GM23338 (cell line): ENCODE measurements around the gene MYH10. TPM values are rescaled to one million over a fixed set of nuclear protein-coding genes. Genes with fewer than 3 reads are reported as not detected.

Experiments used
- ATAC-seq: fragments of 200-7000 bp; cut with Tn5 transposase; 3 replicates; pipeline ENCODE4 v1.9.1; 2020
- DNase-seq: peaks from one replicate; pipeline ENCODE4 v3.0.0-alpha.2; 2015; ENCODE audit warnings: low spot score
- H2AFZ ChIP-seq: fragments of 200-600 bp; sonication (generic); 2 replicates; pipeline ENCODE4 v1.8.0; 2016; ENCODE audit warnings: antibody characterized with exemption, mild to moderate bottlenecking, moderate library complexity
- H3F3A ChIP-seq: fragments of 200-600 bp; sonication (generic); replicated peaks from 2 replicates; pipeline ENCODE4 v1.8.0; 2017; ENCODE audit warnings: antibody characterized with exemption, mixed run types, low read depth
- H3K27ac ChIP-seq: fragments of 200-600 bp; sonication (generic); 2 replicates; pipeline ENCODE4 v1.6.1; 2016; ENCODE audit warnings: low read depth
- H3K27me3 ChIP-seq: fragments of 200-600 bp; sonication (generic); 2 replicates; pipeline ENCODE4 v1.8.0; 2016; ENCODE audit warnings: mild to moderate bottlenecking, mixed run types, moderate library complexity; ENCODE audit not compliant: insufficient read depth
- H3K36me3 ChIP-seq: fragments of 200-600 bp; sonication (generic); 2 replicates; pipeline ENCODE4 v1.8.0; 2016; ENCODE audit warnings: mild to moderate bottlenecking; ENCODE audit not compliant: insufficient read depth
- H3K4me1 ChIP-seq: fragments of 200-600 bp; sonication (generic); 2 replicates; pipeline ENCODE4 v1.8.0; 2016; ENCODE audit warnings: mild to moderate bottlenecking, moderate library complexity; ENCODE audit not compliant: insufficient read depth
- H3K4me2 ChIP-seq: fragments of 200-600 bp; sonication (generic); 2 replicates; pipeline ENCODE4 v1.7.1; 2017; ENCODE audit warnings: mixed run types
- H3K4me3 ChIP-seq: fragments of 200-600 bp; sonication (generic); 2 replicates; pipeline ENCODE4 v1.6.1; 2016; ENCODE audit warnings: mixed run types
- H3K79me2 ChIP-seq: fragments of 200-600 bp; sonication (generic); replicated peaks from 2 replicates; pipeline ENCODE4 v1.8.0; 2017; ENCODE audit warnings: mild to moderate bottlenecking; ENCODE audit not compliant: insufficient read depth
- H3K9me2 ChIP-seq: fragments of 200-600 bp; sonication (generic); 2 replicates; pipeline ENCODE4 v1.8.0; 2017; ENCODE audit not compliant: insufficient read depth
- H4K20me1 ChIP-seq: fragments of 200-600 bp; sonication (generic); replicated peaks from 2 replicates; pipeline ENCODE4 v1.8.0; 2017; ENCODE audit warnings: mild to moderate bottlenecking; ENCODE audit not compliant: insufficient read depth
- H3K27ac Mint-ChIP-seq: 2 replicates; pipeline ENCODE4 v1.8.0; 2020; ENCODE audit warnings: inconsistent platforms, mild to moderate bottlenecking, moderate library complexity, mixed read lengths
- H3K27me3 Mint-ChIP-seq: 3 replicates; pipeline ENCODE4 v1.8.0; 2022; ENCODE audit warnings: low read depth, mild to moderate bottlenecking, moderate library complexity, mixed read lengths, inconsistent platforms; ENCODE audit not compliant: insufficient read depth, poor library complexity
- H3K36me3 Mint-ChIP-seq: 3 replicates; pipeline ENCODE4 v1.8.0; 2021; ENCODE audit warnings: low read depth, mild to moderate bottlenecking, inconsistent platforms, moderate library complexity, mixed read lengths
- H3K4me1 Mint-ChIP-seq: 3 replicates; pipeline ENCODE4 v1.8.0; 2020; ENCODE audit warnings: mild to moderate bottlenecking, inconsistent platforms, mixed read lengths
- H3K4me3 Mint-ChIP-seq: 3 replicates; pipeline ENCODE4 v1.8.0; 2021; ENCODE audit warnings: moderate library complexity, mild to moderate bottlenecking, inconsistent platforms, mixed read lengths
- H3K9me3 Mint-ChIP-seq: 3 replicates; pipeline ENCODE4 v1.8.0; 2020; ENCODE audit warnings: moderate library complexity, mild to moderate bottlenecking, inconsistent platforms, mixed read lengths
- EZH2 ChIP-seq: fragments of 200-600 bp; sonication (generic); IDR thresholded peaks from one replicate; pipeline ENCODE4 v1.8.0; 2017; ENCODE audit warnings: antibody characterized with exemption, mild to moderate bottlenecking, low read depth; ENCODE audit not compliant: unreplicated experiment
- EZH2phosphoT487 ChIP-seq: fragments of 200-600 bp; sonication (generic); IDR thresholded peaks from one replicate; pipeline ENCODE4 v1.8.1; 2018; ENCODE audit warnings: antibody characterized with exemption; ENCODE audit not compliant: unreplicated experiment
- JUNB ChIP-seq: IDR thresholded peaks from one replicate; pipeline ENCODE4 v1.6.1; 2016; ENCODE audit warnings: antibody characterized with exemption; ENCODE audit not compliant: unreplicated experiment
- POLR2AphosphoS5 ChIP-seq: IDR thresholded peaks from 2 replicates; pipeline ENCODE4 v1.6.1; 2016; ENCODE audit warnings: antibody characterized with exemption, low read depth
- STAT1 ChIP-seq: IDR thresholded peaks from one replicate; pipeline ENCODE4 v1.6.1; 2016; ENCODE audit warnings: antibody characterized with exemption; ENCODE audit not compliant: unreplicated experiment
- polyA plus RNA-seq: library from polyadenylated mRNA; unstranded; fragments of >200 nt; fragmentation: Nextera tagmentation; extraction: Ambion mirVana; gene quantifications from 2 replicates; pipeline ENCODE4 v1.2.1, GENCODE V29; 2016
- total RNA-seq: library from RNA; depleted of rRNA; stranded (reverse); fragments of >200 nt; shearing (Covaris generic); gene quantifications from 2 replicates; pipeline ENCODE4 v1.2.3, GENCODE V29; 2014
- TF ChIP-seq, protein P1 (sequence below): IDR thresholded peaks from one replicate; pipeline ENCODE4 v1.6.1; 2018; ENCODE audit warnings: antibody characterized with exemption; ENCODE audit not compliant: unreplicated experiment
- TF ChIP-seq, protein P2 (sequence below): fragments of 250-450 bp; sonication (Bioruptor Pico); IDR thresholded peaks from 2 replicates; pipeline ENCODE4 v1.5.0; 2020; ENCODE audit warnings: mild to moderate bottlenecking, moderate library complexity
- TF ChIP-seq, protein P3 (sequence below), 2 experiments: fragments of 200-600 bp in 1 of 2; sonication (generic) in 1 of 2; conservative IDR thresholded peaks; 2 replicates each; pipeline versions ENCODE4 v1.5.1 to v1.6.1; 2016 to 2017; ENCODE audit warnings: antibody characterized with exemption in 2 of 2, low read depth in 2 of 2, mild to moderate bottlenecking in 2 of 2, moderate library complexity in 1 of 2

MYH10 gene
- total and polyA plus RNA-seq, 2 experiments from 2014 or later: 89.5 to 230 TPM

DNA sequence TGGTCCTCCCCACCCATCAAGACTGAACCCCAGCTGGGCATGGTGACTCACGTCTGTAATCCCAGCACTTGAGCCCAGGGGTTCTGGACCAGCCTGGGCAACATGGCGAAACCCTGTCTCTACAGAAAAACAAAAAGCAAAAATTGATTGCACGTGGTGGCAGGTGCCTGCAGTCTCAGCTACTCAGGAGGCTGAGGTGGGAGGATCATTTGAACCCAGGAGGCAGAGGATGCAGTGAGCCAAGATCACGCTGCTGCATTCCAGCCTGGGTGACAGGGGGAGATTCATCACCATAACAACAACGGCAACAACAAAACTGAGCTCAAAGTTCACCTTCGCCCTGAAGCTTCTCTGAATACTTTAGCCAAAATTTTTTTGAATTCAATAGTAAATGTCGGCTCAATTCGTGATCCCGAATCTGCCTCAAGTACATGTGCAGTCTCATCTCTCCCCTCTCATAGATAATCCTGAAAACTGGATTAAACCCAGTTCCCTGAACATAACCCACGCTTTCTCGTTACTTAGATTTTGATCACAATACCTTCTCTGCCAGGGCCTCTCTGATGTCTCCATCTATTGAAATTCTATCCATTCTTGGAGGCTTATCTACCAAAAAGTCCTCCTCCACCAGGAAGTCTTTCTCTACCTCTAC is 13.5 kb upstream of the MYH10 start:
- Mint-ChIP-seq H3K4me3 (no peak overlapping the region), H3K27me3 (no peaks in the 10 kb centered on the region), H3K9me3 (no peaks in the 10 kb centered on the region), H3K27ac (no peak overlapping the region), H3K4me1 (peaks cover 10% of the 10 kb centered on the region), H3K36me3 (no peaks in the 10 kb centered on the region)
- peak; percentile 46 for DNase-seq
- H3K4me3 ChIP-seq: no peak overlapping the region
- no peaks in the 10 kb centered on the region for H4K20me1 ChIP-seq
- no peaks in the 10 kb centered on the region for H3K36me3 ChIP-seq
- no peak overlapping the region for H2AFZ ChIP-seq
- H3K4me1 ChIP-seq: peaks cover 9% of the 10 kb centered on the region
- H3K4me2 ChIP-seq: peak overlapping the region; percentile 6
- no peak for ATAC-seq
- H3K27me3 ChIP-seq: no peaks in the 10 kb centered on the region
- no peak overlapping the region for H3K27ac ChIP-seq
- no peaks in the 10 kb centered on the region for H3F3A ChIP-seq
- TF ChIP-seq, protein P1, sequence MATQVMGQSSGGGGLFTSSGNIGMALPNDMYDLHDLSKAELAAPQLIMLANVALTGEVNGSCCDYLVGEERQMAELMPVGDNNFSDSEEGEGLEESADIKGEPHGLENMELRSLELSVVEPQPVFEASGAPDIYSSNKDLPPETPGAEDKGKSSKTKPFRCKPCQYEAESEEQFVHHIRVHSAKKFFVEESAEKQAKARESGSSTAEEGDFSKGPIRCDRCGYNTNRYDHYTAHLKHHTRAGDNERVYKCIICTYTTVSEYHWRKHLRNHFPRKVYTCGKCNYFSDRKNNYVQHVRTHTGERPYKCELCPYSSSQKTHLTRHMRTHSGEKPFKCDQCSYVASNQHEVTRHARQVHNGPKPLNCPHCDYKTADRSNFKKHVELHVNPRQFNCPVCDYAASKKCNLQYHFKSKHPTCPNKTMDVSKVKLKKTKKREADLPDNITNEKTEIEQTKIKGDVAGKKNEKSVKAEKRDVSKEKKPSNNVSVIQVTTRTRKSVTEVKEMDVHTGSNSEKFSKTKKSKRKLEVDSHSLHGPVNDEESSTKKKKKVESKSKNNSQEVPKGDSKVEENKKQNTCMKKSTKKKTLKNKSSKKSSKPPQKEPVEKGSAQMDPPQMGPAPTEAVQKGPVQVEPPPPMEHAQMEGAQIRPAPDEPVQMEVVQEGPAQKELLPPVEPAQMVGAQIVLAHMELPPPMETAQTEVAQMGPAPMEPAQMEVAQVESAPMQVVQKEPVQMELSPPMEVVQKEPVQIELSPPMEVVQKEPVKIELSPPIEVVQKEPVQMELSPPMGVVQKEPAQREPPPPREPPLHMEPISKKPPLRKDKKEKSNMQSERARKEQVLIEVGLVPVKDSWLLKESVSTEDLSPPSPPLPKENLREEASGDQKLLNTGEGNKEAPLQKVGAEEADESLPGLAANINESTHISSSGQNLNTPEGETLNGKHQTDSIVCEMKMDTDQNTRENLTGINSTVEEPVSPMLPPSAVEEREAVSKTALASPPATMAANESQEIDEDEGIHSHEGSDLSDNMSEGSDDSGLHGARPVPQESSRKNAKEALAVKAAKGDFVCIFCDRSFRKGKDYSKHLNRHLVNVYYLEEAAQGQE: no peak
- TF ChIP-seq, protein P2, sequence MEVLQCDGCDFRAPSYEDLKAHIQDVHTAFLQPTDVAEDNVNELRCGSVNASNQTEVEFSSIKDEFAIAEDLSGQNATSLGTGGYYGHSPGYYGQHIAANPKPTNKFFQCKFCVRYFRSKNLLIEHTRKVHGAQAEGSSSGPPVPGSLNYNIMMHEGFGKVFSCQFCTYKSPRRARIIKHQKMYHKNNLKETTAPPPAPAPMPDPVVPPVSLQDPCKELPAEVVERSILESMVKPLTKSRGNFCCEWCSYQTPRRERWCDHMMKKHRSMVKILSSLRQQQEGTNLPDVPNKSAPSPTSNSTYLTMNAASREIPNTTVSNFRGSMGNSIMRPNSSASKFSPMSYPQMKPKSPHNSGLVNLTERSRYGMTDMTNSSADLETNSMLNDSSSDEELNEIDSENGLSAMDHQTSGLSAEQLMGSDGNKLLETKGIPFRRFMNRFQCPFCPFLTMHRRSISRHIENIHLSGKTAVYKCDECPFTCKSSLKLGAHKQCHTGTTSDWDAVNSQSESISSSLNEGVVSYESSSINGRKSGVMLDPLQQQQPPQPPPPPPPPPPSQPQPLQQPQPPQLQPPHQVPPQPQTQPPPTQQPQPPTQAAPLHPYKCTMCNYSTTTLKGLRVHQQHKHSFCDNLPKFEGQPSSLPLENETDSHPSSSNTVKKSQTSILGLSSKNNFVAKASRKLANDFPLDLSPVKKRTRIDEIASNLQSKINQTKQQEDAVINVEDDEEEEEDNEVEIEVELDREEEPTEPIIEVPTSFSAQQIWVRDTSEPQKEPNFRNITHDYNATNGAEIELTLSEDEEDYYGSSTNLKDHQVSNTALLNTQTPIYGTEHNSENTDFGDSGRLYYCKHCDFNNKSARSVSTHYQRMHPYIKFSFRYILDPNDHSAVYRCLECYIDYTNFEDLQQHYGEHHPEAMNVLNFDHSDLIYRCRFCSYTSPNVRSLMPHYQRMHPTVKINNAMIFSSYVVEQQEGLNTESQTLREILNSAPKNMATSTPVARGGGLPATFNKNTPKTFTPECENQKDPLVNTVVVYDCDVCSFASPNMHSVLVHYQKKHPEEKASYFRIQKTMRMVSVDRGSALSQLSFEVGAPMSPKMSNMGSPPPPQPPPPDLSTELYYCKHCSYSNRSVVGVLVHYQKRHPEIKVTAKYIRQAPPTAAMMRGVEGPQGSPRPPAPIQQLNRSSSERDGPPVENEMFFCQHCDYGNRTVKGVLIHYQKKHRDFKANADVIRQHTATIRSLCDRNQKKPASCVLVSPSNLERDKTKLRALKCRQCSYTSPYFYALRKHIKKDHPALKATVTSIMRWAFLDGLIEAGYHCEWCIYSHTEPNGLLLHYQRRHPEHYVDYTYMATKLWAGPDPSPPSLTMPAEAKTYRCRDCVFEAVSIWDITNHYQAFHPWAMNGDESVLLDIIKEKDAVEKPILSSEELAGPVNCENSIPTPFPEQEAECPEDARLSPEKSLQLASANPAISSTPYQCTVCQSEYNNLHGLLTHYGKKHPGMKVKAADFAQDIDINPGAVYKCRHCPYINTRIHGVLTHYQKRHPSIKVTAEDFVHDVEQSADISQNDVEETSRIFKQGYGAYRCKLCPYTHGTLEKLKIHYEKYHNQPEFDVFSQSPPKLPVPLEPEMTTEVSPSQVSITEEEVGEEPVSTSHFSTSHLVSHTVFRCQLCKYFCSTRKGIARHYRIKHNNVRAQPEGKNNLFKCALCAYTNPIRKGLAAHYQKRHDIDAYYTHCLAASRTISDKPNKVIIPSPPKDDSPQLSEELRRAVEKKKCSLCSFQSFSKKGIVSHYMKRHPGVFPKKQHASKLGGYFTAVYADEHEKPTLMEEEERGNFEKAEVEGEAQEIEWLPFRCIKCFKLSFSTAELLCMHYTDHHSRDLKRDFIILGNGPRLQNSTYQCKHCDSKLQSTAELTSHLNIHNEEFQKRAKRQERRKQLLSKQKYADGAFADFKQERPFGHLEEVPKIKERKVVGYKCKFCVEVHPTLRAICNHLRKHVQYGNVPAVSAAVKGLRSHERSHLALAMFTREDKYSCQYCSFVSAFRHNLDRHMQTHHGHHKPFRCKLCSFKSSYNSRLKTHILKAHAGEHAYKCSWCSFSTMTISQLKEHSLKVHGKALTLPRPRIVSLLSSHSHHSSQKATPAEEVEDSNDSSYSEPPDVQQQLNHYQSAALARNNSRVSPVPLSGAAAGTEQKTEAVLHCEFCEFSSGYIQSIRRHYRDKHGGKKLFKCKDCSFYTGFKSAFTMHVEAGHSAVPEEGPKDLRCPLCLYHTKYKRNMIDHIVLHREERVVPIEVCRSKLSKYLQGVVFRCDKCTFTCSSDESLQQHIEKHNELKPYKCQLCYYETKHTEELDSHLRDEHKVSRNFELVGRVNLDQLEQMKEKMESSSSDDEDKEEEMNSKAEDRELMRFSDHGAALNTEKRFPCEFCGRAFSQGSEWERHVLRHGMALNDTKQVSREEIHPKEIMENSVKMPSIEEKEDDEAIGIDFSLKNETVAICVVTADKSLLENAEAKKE (CRISPR knock-in tag): no peak
- TF ChIP-seq EZH2phosphoT487 (no peak), STAT1 (no peak), POLR2AphosphoS5 (no peak), JUNB (no peak), EZH2 (no peak)
- TF ChIP-seq, protein P3, sequence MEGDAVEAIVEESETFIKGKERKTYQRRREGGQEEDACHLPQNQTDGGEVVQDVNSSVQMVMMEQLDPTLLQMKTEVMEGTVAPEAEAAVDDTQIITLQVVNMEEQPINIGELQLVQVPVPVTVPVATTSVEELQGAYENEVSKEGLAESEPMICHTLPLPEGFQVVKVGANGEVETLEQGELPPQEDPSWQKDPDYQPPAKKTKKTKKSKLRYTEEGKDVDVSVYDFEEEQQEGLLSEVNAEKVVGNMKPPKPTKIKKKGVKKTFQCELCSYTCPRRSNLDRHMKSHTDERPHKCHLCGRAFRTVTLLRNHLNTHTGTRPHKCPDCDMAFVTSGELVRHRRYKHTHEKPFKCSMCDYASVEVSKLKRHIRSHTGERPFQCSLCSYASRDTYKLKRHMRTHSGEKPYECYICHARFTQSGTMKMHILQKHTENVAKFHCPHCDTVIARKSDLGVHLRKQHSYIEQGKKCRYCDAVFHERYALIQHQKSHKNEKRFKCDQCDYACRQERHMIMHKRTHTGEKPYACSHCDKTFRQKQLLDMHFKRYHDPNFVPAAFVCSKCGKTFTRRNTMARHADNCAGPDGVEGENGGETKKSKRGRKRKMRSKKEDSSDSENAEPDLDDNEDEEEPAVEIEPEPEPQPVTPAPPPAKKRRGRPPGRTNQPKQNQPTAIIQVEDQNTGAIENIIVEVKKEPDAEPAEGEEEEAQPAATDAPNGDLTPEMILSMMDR (conservative IDR thresholded peaks at IDR 0.05; ENCODE audit: low read depth in 2 of 2): no peak
- H3K79me2 ChIP-seq: no peaks in the 10 kb centered on the region
- H3K9me2 ChIP-seq: 0 out of 2 replicates have a peak, but pooled peaks cover 10% of the 10 kb centered on the region
